Keratinocyte (primary cell): ENCODE data around the gene R3HDM2. TPM values are rescaled to one million over a fixed set of nuclear protein-coding genes. Genes with fewer than 3 reads are reported as not detected.

Experiments
- DNase-seq: peaks from one replicate; pipeline ENCODE4 v3.0.0-alpha.2; 2011; ENCODE audit warnings: low read depth, missing footprints, low spot score
- FAIRE-seq: peaks from 2 replicates; lab custom pipeline; 2011; peaks lifted over from hg19 to GRCh38; lab: Jason Lieb, UNC
- H2AFZ ChIP-seq: 2 replicates; pipeline ENCODE4 v1.6.0; 2012; ENCODE audit warnings: low read length, control low read depth, inconsistent platforms; ENCODE audit not compliant: control insufficient read depth
- H3K27ac ChIP-seq: 2 replicates; pipeline ENCODE4 v1.5.1; 2011; ENCODE audit warnings: low read length; ENCODE audit not compliant: control insufficient read depth, insufficient read depth
- H3K27me3 ChIP-seq: 3 replicates; pipeline ENCODE4 v1.6.0; 2011; ENCODE audit warnings: low read length; ENCODE audit not compliant: control insufficient read depth, insufficient read depth; ENCODE audit errors: extremely low read depth
- H3K36me3 ChIP-seq, 2 experiments: 2 replicates in 1 of 2; 3 replicates in 1 of 2; pipeline ENCODE4 v1.5.1; 2011; ENCODE audit warnings: low read length in 2 of 2, mild to moderate bottlenecking in 1 of 2; ENCODE audit not compliant: control insufficient read depth in 2 of 2, insufficient read depth in 2 of 2; ENCODE audit errors: extremely low read depth in 1 of 2
- H3K4me1 ChIP-seq: 3 replicates; pipeline ENCODE4 v1.5.1; 2011; ENCODE audit warnings: low read length; ENCODE audit not compliant: control insufficient read depth, insufficient read depth; ENCODE audit errors: extremely low read depth
- H3K4me2 ChIP-seq: 3 replicates; pipeline ENCODE4 v1.6.0; 2011; ENCODE audit warnings: low read depth, low read length; ENCODE audit not compliant: control insufficient read depth, insufficient read depth; ENCODE audit errors: extremely low read depth
- H3K4me3 ChIP-seq, 3 experiments: fragments of 200-600 bp in 1 of 3; sonication (generic) in 1 of 3; 2 replicates in 2 of 3; 3 replicates in 1 of 3; pipeline ENCODE4 v1.5.1; 2011 to 2016; ENCODE audit warnings: low read length in 3 of 3, mild to moderate bottlenecking in 3 of 3, control low read depth in 2 of 3, inconsistent platforms in 1 of 3, low read depth in 1 of 3, mixed read lengths in 1 of 3, mixed run types in 1 of 3, moderate library complexity in 1 of 3; ENCODE audit not compliant: control insufficient read depth in 2 of 3, insufficient read depth in 2 of 3; ENCODE audit errors: extremely low read depth in 1 of 3
- H3K79me2 ChIP-seq: 2 replicates; pipeline ENCODE4 v1.6.0; 2012; ENCODE audit warnings: low read length; ENCODE audit not compliant: control insufficient read depth, insufficient read depth
- H3K9ac ChIP-seq: 3 replicates; pipeline ENCODE4 v1.6.0; 2011; ENCODE audit warnings: low read length; ENCODE audit not compliant: control insufficient read depth, insufficient read depth; ENCODE audit errors: extremely low read depth
- H3K9me1 ChIP-seq: 3 replicates; pipeline ENCODE4 v1.6.0; 2011; ENCODE audit warnings: low read length; ENCODE audit not compliant: control insufficient read depth, insufficient read depth; ENCODE audit errors: extremely low read depth
- H3K9me3 ChIP-seq: 2 replicates; pipeline ENCODE4 v1.5.1; 2012; ENCODE audit warnings: low read depth, low read length; ENCODE audit not compliant: control insufficient read depth
- H4K20me1 ChIP-seq: 3 replicates; pipeline ENCODE4 v1.6.0; 2011; ENCODE audit warnings: low read length; ENCODE audit not compliant: control insufficient read depth, insufficient read depth; ENCODE audit errors: extremely low read depth
- EZH2 ChIP-seq: IDR thresholded peaks from one replicate; pipeline ENCODE4 v1.6.1; 2012; ENCODE audit warnings: inconsistent platforms, mild to moderate bottlenecking, low read length, moderate library complexity
- dilution Hi-C: fragments of 300-500 bp; cut with MboI; formaldehyde crosslinking; loops from one replicate; pipeline ENCODE4 v1.7.0; 2020; ENCODE audit warnings: low sequenced_read_pairs; ENCODE audit not compliant: extremely low pct_ligation_motif_present
- polyA plus RNA-seq, 5 experiments: library from polyadenylated mRNA; depleted of rRNA in 3 of 5; stranded (reverse) in 3 of 5; stranded (forward) in 1 of 5; unstranded in 1 of 5; fragments of >200 nt; gene quantifications; 1 replicate in 1 of 5; 2 replicates in 3 of 5; 3 replicates in 1 of 5; pipeline versions ENCODE4 v1.2.1 to v1.2.3, GENCODE V29; 2011 to 2012; ENCODE audit warnings: missing spikeins in 2 of 5, low read depth in 1 of 5, low replicate concordance in 1 of 5
- TF ChIP-seq, protein P1 (sequence below), 3 experiments: IDR thresholded peaks in 1 of 3; conservative IDR thresholded peaks in 1 of 3; optimal IDR thresholded peaks in 1 of 3; 2 replicates in 2 of 3; 3 replicates in 1 of 3; pipeline versions ENCODE3 to v1.5.1; 2011; ENCODE audit warnings: low read length in 3 of 3, mild to moderate bottlenecking in 3 of 3, moderate library complexity in 2 of 3, control low read depth in 1 of 3, inconsistent platforms in 1 of 3; ENCODE audit not compliant: insufficient read depth in 2 of 3; ENCODE audit errors: extremely low read depth in 1 of 3

R3HDM2 gene
- polyA plus RNA-seq, 1 donor (not counting 4 experiments of a cell fraction or from before 2014, with no cell fraction given), result 11.1 TPM

DNA sequence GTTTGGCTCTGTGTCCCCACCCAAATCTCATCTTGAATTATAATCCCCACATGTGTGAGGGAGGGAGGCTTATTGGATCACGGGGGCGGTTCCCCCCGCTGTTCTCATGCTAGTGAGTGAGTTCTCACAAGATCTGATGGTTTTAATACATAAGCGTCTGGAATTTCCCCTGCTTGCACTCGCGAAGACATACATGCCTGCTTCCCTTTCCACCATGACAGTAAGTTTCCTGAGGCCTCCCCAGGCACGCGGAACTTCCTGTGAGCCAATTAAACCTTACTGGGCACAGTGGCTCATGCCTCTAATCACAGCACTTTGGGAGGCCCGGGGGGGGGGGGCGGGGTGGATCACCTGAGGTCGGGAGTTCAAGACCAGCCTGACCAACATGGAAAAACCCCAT, 60.8 kb downstream of the R3HDM2 start:
- no peaks in the 10 kb centered on the region for H3K9me1 ChIP-seq
- no peak overlapping the region for H3K9ac ChIP-seq
- peaks cover 6% of the 10 kb centered on the region for H3K4me1 ChIP-seq
- no peak for TF ChIP-seq EZH2
- TF ChIP-seq, protein P1, sequence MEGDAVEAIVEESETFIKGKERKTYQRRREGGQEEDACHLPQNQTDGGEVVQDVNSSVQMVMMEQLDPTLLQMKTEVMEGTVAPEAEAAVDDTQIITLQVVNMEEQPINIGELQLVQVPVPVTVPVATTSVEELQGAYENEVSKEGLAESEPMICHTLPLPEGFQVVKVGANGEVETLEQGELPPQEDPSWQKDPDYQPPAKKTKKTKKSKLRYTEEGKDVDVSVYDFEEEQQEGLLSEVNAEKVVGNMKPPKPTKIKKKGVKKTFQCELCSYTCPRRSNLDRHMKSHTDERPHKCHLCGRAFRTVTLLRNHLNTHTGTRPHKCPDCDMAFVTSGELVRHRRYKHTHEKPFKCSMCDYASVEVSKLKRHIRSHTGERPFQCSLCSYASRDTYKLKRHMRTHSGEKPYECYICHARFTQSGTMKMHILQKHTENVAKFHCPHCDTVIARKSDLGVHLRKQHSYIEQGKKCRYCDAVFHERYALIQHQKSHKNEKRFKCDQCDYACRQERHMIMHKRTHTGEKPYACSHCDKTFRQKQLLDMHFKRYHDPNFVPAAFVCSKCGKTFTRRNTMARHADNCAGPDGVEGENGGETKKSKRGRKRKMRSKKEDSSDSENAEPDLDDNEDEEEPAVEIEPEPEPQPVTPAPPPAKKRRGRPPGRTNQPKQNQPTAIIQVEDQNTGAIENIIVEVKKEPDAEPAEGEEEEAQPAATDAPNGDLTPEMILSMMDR (optimal IDR thresholded peaks at IDR 0.05 in 1 of 3, IDR thresholded peaks at IDR 0.05 in 1 of 3, conservative IDR thresholded peaks at IDR 0.05 in 1 of 3; ENCODE audit: extremely low read depth in 1 of 3, insufficient read depth in 2 of 3, low read length in 3 of 3), result no peak
- no peak overlapping the region for H3K4me3 ChIP-seq
- H3K9me3 ChIP-seq, result no peaks in the 10 kb centered on the region
- H3K27ac ChIP-seq, result no peak overlapping the region
- FAIRE-seq, result no peak
- H3K36me3 ChIP-seq, result no peaks in the 10 kb centered on the region
- no peaks in the 10 kb centered on the region for H4K20me1 ChIP-seq
- no peaks in the 10 kb centered on the region for H3K79me2 ChIP-seq
- H3K27me3 ChIP-seq, result no peaks in the 10 kb centered on the region
- dilution Hi-C loops, result no loop called here
- no peak overlapping the region for H2AFZ ChIP-seq
- DNase-seq, result no peak
- H3K4me2 ChIP-seq, result no peak overlapping the region

DNA sequence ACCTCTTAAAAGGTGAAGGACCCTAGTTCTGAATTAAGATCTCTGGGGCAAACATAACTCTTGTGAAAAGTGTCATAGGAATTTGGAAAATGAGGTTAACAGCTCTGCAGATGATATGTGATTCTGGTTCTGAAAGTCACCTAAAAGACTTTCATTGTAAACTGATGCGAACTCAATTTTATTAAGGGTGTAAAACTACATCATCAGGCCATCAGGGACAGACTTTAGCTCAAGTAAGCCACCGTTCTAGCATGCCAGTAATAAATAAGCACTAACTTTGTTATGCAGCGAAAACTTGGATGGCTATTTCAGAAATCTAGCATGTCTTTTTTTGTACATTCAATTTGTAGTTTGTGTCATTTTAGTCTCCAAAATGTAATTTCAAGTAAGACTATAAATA, 61.6 kb downstream of the R3HDM2 start:
- Histone ChIP-seq H3K9me1 (no peaks in the 10 kb centered on the region), H3K4me2 (no peak overlapping the region), H3K27ac (no peak overlapping the region), H3K36me3 (no peaks in the 10 kb centered on the region), H2AFZ (no peak overlapping the region), H3K9me3 (no peaks in the 10 kb centered on the region), H3K4me1 (peaks cover 6% of the 10 kb centered on the region), H3K9ac (no peak overlapping the region), H3K4me3 (no peak overlapping the region), H3K27me3 (no peaks in the 10 kb centered on the region), H4K20me1 (no peaks in the 10 kb centered on the region), H3K79me2 (no peaks in the 10 kb centered on the region)
- DNase-seq, result no peak
- dilution Hi-C loops, result no loop called here
- no peak for FAIRE-seq
- no peak for TF ChIP-seq EZH2
- TF ChIP-seq, protein P1 (optimal IDR thresholded peaks at IDR 0.05 in 1 of 3, IDR thresholded peaks at IDR 0.05 in 1 of 3, conservative IDR thresholded peaks at IDR 0.05 in 1 of 3; ENCODE audit: extremely low read depth in 1 of 3, insufficient read depth in 2 of 3, low read length in 3 of 3), result no peak
